Upper lobe of right lung (tissue), 1 donor: ENCODE results near the gene TULP1. TPM values are rescaled to one million over a fixed set of nuclear protein-coding genes. Genes with fewer than 3 reads are reported as not detected.

Experiments used
- ATAC-seq: fragments of 200-7000 bp; cut with Tn5 transposase; one replicate; pipeline ENCODE4 v1.9.1; 2020; ENCODE audit warnings: mild to moderate bottlenecking, moderate library complexity
- DNase-seq: peaks from one replicate; pipeline ENCODE4 v3.0.0-alpha.2; 2020
- H3K27ac ChIP-seq: fragments of 200-600 bp; one replicate; pipeline ENCODE4 v1.8.0; 2022
- H3K27me3 ChIP-seq: fragments of 200-600 bp; one replicate; pipeline ENCODE4 v1.8.0; 2022; ENCODE audit warnings: mild to moderate bottlenecking
- H3K36me3 ChIP-seq: fragments of 200-600 bp; one replicate; pipeline ENCODE4 v1.8.0; 2022
- H3K4me1 ChIP-seq: fragments of 200-600 bp; one replicate; pipeline ENCODE4 v1.8.0; 2022
- H3K4me3 ChIP-seq: fragments of 200-600 bp; one replicate; pipeline ENCODE4 v1.8.0; 2022; ENCODE audit warnings: mild to moderate bottlenecking
- H3K9me3 ChIP-seq: fragments of 200-600 bp; one replicate; pipeline ENCODE4 v1.8.0; 2022
- CTCF ChIP-seq: fragments of 200-600 bp; IDR thresholded peaks from one replicate; pipeline ENCODE4 v1.8.0; 2022; ENCODE audit warnings: antibody characterized with exemption
- intact Hi-C: fragments of 100-400 bp; cut with DNase I; formaldehyde crosslinking; loops from one replicate; pipeline ENCODE4 v1.11.0; 2022
- total RNA-seq: library from RNA; stranded (reverse); fragmentation: NEBNext Ultra II Directional; extraction: Animal tissue kit (Norgen Biotek cat#: 25700); gene quantifications from one replicate; pipeline ENCODE4 v1.2.1, GENCODE V29; 2021
- donor health status: DM: no; HTN: yes; CAD: no; lungs with severe emphysema.

TULP1 gene
- total RNA-seq, 1 donor from 2014 or later = not detected

GRCh38 chr6:35532126-35532525, 19.4 kb upstream of the TULP1 start:
- intact Hi-C loops = no loop called here
- DNase-seq = no peak
- H3K27me3 ChIP-seq = no peaks in the 10 kb centered on the region
- H3K36me3 ChIP-seq = no peaks in the 10 kb centered on the region
- no peak overlapping the region for H3K27ac ChIP-seq
- ATAC-seq = no peak
- no peaks in the 10 kb centered on the region for H3K4me1 ChIP-seq
- H3K9me3 ChIP-seq = no peaks in the 10 kb centered on the region
- no peak overlapping the region for H3K4me3 ChIP-seq
- TF ChIP-seq CTCF = no peak

GRCh38 chr6:35524380-35525020, 11.8 kb upstream of the TULP1 start:
- ATAC-seq (no peak), DNase-seq (no peak)
- H3K27ac ChIP-seq = no peak overlapping the region
- H3K4me1 ChIP-seq = no peaks in the 10 kb centered on the region
- H3K36me3 ChIP-seq = no peaks in the 10 kb centered on the region
- no peak for TF ChIP-seq CTCF
- no peaks in the 10 kb centered on the region for H3K27me3 ChIP-seq
- H3K9me3 ChIP-seq = no peaks in the 10 kb centered on the region
- no peak overlapping the region for H3K4me3 ChIP-seq
- intact Hi-C loops = loop anchor here (10.0 kb wide), 1 partner anchor 220 kb away; no protein-coding TSS in a partner anchor

GRCh38 chr6:35522660-35523658, 10.3 kb upstream of the TULP1 start:
- H3K9me3 ChIP-seq = no peaks in the 10 kb centered on the region
- H3K27ac ChIP-seq = no peak overlapping the region
- no peaks in the 10 kb centered on the region for H3K36me3 ChIP-seq
- H3K4me1 ChIP-seq = no peaks in the 10 kb centered on the region
- DNase-seq = peak; percentile 88
- ATAC-seq = peak; percentile 97
- intact Hi-C loops = loop anchor here (10.0 kb wide), 1 partner anchor 222 kb away; no protein-coding TSS in a partner anchor
- TF ChIP-seq CTCF = peak; percentile 99
- H3K4me3 ChIP-seq = peak overlapping the region; percentile 33
- no peaks in the 10 kb centered on the region for H3K27me3 ChIP-seq

- DNase-seq = no peak
- Histone ChIP-seq H3K36me3 (no peaks in the 10 kb centered on the region), H3K27me3 (no peaks in the 10 kb centered on the region), H3K9me3 (no peaks in the 10 kb centered on the region), H3K27ac (no peak overlapping the region), H3K4me3 (no peak overlapping the region), H3K4me1 (no peaks in the 10 kb centered on the region)
- ATAC-seq = no peak
- intact Hi-C loops = loop anchor here (10.0 kb wide), 1 partner anchor 223 kb away; no protein-coding TSS in a partner anchor
- no peak for TF ChIP-seq CTCF
Observed at GRCh38 chr6:35522151-35522550, 9.5 kb upstream of the TULP1 start.

GRCh38 chr6:35521235-35521634, 8.5 kb upstream of the TULP1 start:
- TF ChIP-seq CTCF = no peak
- DNase-seq (no peak), ATAC-seq (no peak)
- intact Hi-C loops = loop anchor here (10.0 kb wide), 1 partner anchor 224 kb away; no protein-coding TSS in a partner anchor
- H3K36me3 ChIP-seq = no peaks in the 10 kb centered on the region
- no peak overlapping the region for H3K4me3 ChIP-seq
- no peak overlapping the region for H3K27ac ChIP-seq
- no peaks in the 10 kb centered on the region for H3K9me3 ChIP-seq
- no peaks in the 10 kb centered on the region for H3K27me3 ChIP-seq
- H3K4me1 ChIP-seq = no peaks in the 10 kb centered on the region
